GM12891 (cell line): ENCODE data around the gene LRMDA.

Experiments used
- DNase-seq: peaks from one replicate; pipeline ENCODE4 v3.0.0; 2011; ENCODE audit warnings: low spot score; ENCODE audit not compliant: insufficient read length
- FAIRE-seq: peaks from 2 replicates; lab custom pipeline; 2011; peaks lifted over from hg19 to GRCh38; lab: Jason Lieb, UNC
- PAX5 ChIP-seq: IDR thresholded peaks from 2 replicates; pipeline ENCODE4 v1.6.1; 2011; ENCODE audit warnings: low read length, moderate library complexity, mild to moderate bottlenecking; ENCODE audit not compliant: insufficient read depth, severe bottlenecking
- POLR2A ChIP-seq: IDR thresholded peaks from 2 replicates; pipeline ENCODE4 v1.6.1; 2011; ENCODE audit warnings: low read depth, low read length, control low read depth
- POLR2AphosphoS5 ChIP-seq: IDR thresholded peaks from 2 replicates; pipeline ENCODE4 v1.6.1; 2011; ENCODE audit warnings: low read depth, low read length, control low read depth
- POU2F2 ChIP-seq: IDR thresholded peaks from 2 replicates; pipeline ENCODE4 v1.6.1; 2011; ENCODE audit warnings: low read depth, mild to moderate bottlenecking, control low read depth, low read length, moderate library complexity
- SPI1 ChIP-seq: IDR thresholded peaks from 2 replicates; pipeline ENCODE4 v1.6.1; 2011; ENCODE audit warnings: low read depth, low read length, control low read depth
- TAF1 ChIP-seq: IDR thresholded peaks from 2 replicates; pipeline ENCODE4 v1.6.1; 2011; ENCODE audit warnings: low read depth, low read length, control low read depth

The LRMDA gene

GRCh38 chr10:75770626-75771081, 339.2 kb downstream of the LRMDA start:
- FAIRE-seq (no peak), DNase-seq (no peak)
- TF ChIP-seq TAF1 (no peak), POLR2A (no peak), POLR2AphosphoS5 (no peak), POU2F2 (no peak)

GRCh38 chr10:75771606-75772005, 340.2 kb downstream of the LRMDA start:
- no peak for FAIRE-seq
- no peak for DNase-seq
- TF ChIP-seq POLR2A, result no peak
- TF ChIP-seq PAX5, result no peak
- no peak for TF ChIP-seq POU2F2
- TF ChIP-seq TAF1, result no peak
- no peak for TF ChIP-seq POLR2AphosphoS5
- TF ChIP-seq SPI1, result no peak

- no peak for TF ChIP-seq PAX5
- TF ChIP-seq SPI1, result no peak
- TF ChIP-seq POLR2AphosphoS5, result no peak
- TF ChIP-seq POU2F2, result no peak
- no peak for TF ChIP-seq TAF1
- TF ChIP-seq POLR2A, result no peak
- no peak for DNase-seq
- peak; percentile 66 for FAIRE-seq
Observed at GRCh38 chr10:75772153-75772887, 340.9 kb downstream of the LRMDA start.

- DNase-seq (no peak), FAIRE-seq (no peak)
- TF ChIP-seq POU2F2, result no peak
- TF ChIP-seq TAF1, result no peak
- no peak for TF ChIP-seq POLR2A
- TF ChIP-seq PAX5, result no peak
Observed at GRCh38 chr10:75773231-75773780, 341.9 kb downstream of the LRMDA start.

- no peak for DNase-seq
- no peak for FAIRE-seq
- TF ChIP-seq PAX5, result no peak
- TF ChIP-seq TAF1, result no peak
- TF ChIP-seq POLR2A, result no peak
- no peak for TF ChIP-seq POU2F2
- TF ChIP-seq POLR2AphosphoS5, result no peak
- TF ChIP-seq SPI1, result no peak
Observed at GRCh38 chr10:75773813-75774782, 342.7 kb downstream of the LRMDA start.

DNA sequence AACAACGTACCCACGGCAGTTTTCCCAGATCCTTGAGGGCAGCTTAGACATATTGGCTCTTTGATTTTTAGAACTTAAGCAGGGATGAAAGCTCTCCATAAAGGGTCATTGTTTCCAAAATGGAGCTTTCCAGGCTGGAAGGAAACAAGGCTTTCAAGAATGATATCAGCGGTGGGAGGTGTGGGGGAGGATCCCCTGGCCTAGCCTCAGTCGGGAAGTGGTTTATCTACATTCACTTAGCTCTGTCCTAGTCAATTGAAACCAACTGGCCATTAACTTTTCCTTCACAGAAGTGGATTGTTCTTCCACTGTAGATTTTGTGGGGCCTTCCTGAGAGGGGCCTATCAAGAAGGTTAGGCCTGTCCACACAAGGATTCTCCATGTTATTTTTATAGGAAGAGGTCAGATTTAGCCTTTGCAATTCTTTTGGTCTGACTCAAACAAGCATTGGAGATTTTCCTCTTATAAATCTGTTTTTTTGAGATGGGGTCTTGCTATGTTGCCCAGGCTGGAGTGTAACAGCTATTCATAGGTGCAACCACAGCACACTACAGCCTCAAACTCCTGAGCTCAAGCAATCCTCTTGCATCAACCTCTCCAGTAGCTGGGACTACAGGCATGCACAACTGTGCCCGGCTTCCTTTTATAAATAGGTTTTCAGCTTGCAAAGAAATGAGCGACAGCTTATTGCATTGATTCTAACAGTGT, 343.5 kb downstream of the LRMDA start:
- TF ChIP-seq POLR2AphosphoS5, result no peak
- no peak for TF ChIP-seq TAF1
- no peak for TF ChIP-seq SPI1
- no peak for TF ChIP-seq POLR2A
- no peak for TF ChIP-seq PAX5
- TF ChIP-seq POU2F2, result no peak

GRCh38 chr10:75776738-75777504, 345.5 kb downstream of the LRMDA start:
- TF ChIP-seq POU2F2 (no peak), TAF1 (no peak), POLR2A (no peak), SPI1 (no peak), POLR2AphosphoS5 (no peak), PAX5 (no peak)
- no peak for DNase-seq
- no peak for FAIRE-seq

More for the DNA sequence above, 343.5 kb downstream of the LRMDA start:
- no peak for FAIRE-seq
- no peak for DNase-seq

DNA sequence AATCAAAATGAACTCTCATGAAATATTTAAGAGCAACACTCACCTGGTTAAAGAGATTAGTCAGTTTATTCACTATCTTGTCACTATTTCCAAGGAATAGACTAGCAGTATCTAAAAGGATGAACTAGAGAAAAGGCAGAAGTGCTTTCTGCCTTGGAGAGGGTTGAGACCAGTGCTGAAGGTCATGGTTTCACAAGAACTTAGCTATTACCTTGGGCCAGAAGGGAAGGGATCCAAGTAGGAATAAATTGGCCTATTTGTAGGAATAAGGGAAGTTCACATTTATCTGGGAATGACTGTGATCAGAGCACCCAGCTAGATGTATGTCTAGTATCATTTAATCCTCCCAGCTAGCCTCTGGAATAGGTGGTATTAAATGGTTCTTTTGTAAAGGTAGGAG, 347.2 kb downstream of the LRMDA start:
- no peak for FAIRE-seq
- no peak for DNase-seq
- TF ChIP-seq PAX5, result no peak
- no peak for TF ChIP-seq POLR2AphosphoS5
- no peak for TF ChIP-seq SPI1
- no peak for TF ChIP-seq POU2F2
- no peak for TF ChIP-seq POLR2A
- no peak for TF ChIP-seq TAF1
